ENCODE measurements around the gene ZBTB16. TPM values are rescaled to one million over a fixed set of nuclear protein-coding genes. Genes with fewer than 3 reads are reported as not detected.

Gene ZBTB16
- polyA plus RNA-seq, 1 experiment, result not detected

GRCh38 chr11:114295676-114296604, 236.4 kb downstream of the ZBTB16 start, which contains the start of gene NNMT:
TSS of gene NNMT (plus strand) at chr11:114296399. CDS start at chr11:114296557, 158 bp downstream.
- ChIA-PET CTCF (interaction anchor here (0.6 to 1.6 kb wide), 4 partner anchors 15 to 49 kb away, joined by 3 to 6 read pairs (median 4); no protein-coding TSS in a partner anchor), POLR2A (interaction anchor here (0.6 to 1.9 kb wide), 7 partner anchors 9 to 136 kb away, joined by 3 to 43 read pairs (median 6); no protein-coding TSS in a partner anchor)
- TF ChIP-seq CTCF (IDR thresholded peaks at IDR 0.05; ENCODE audit: insufficient read depth, low read depth, low read length), result no peak; the same call in 1 of the 2 replicates
- H3K27me3 ChIP-seq (ENCODE audit: control insufficient read depth, insufficient read depth, low read length), result no peaks in the 10 kb centered on the region
- peaks cover 4% of the 10 kb centered on the region for H3K36me3 ChIP-seq (ENCODE audit: control insufficient read depth, insufficient read depth, low read length)
- peak within 1 kb of the TSS; percentile 88 for H3K4me3 ChIP-seq (ENCODE audit: low read depth, low read length)
- peak; percentile 95 for DNase-seq (ENCODE audit: low read depth)

GRCh38 chr11:114296605-114297372, 237.3 kb downstream of the ZBTB16 start:
- no peak for TF ChIP-seq CTCF (IDR thresholded peaks at IDR 0.05; ENCODE audit: insufficient read depth, low read depth, low read length)
- no peak for DNase-seq (ENCODE audit: low read depth)
- ChIA-PET POLR2A (interaction anchor here (0.9 to 1.9 kb wide), 5 partner anchors 8 to 20 kb away, joined by 3 to 43 read pairs (median 9); no protein-coding TSS in a partner anchor), CTCF (interaction anchor here (0.8 to 2.3 kb wide), 3 partner anchors 16 to 27 kb away, joined by 3 to 7 read pairs (median 6); no protein-coding TSS in a partner anchor)
- Histone ChIP-seq H3K36me3 (ENCODE audit: control insufficient read depth, insufficient read depth, low read length) (peaks cover 6% of the 10 kb centered on the region), H3K4me3 (ENCODE audit: low read depth, low read length) (peak overlapping the region; percentile 88), H3K27me3 (ENCODE audit: control insufficient read depth, insufficient read depth, low read length) (no peaks in the 10 kb centered on the region)

- peaks cover 9% of the 10 kb centered on the region for H3K36me3 ChIP-seq (ENCODE audit: control insufficient read depth, insufficient read depth, low read length)
- H3K27me3 ChIP-seq (ENCODE audit: control insufficient read depth, insufficient read depth, low read length), result no peaks in the 10 kb centered on the region
- ChIA-PET CTCF (interaction anchor here (2.3 kb wide), 1 partner anchor 17 kb away, joined by 7 read pairs; no protein-coding TSS in a partner anchor), POLR2A (interaction anchor here (1.0 to 1.5 kb wide), 2 partner anchors 9 to 141 kb away, joined by 3 read pairs; partner anchors contain the start of gene REXO2)
- DNase-seq (ENCODE audit: low read depth), result no peak
- peak overlapping the region; percentile 88 for H3K4me3 ChIP-seq (ENCODE audit: low read depth, low read length)
- no peak for TF ChIP-seq CTCF (IDR thresholded peaks at IDR 0.05; ENCODE audit: insufficient read depth, low read depth, low read length)
These were observed 238.5 kb downstream of the ZBTB16 start for GRCh38 chr11:114297806-114298709.

- peak overlapping the region; percentile 88 for H3K4me3 ChIP-seq (ENCODE audit: low read depth, low read length)
- TF ChIP-seq CTCF (IDR thresholded peaks at IDR 0.05; ENCODE audit: insufficient read depth, low read depth, low read length), result no peak
- CTCF ChIA-PET, result interaction anchor here (2.3 kb wide), 1 partner anchor 18 kb away, joined by 7 read pairs; no protein-coding TSS in a partner anchor
- peaks cover 9% of the 10 kb centered on the region for H3K36me3 ChIP-seq (ENCODE audit: control insufficient read depth, insufficient read depth, low read length)
- POLR2A ChIA-PET, result no interaction called here
- DNase-seq (ENCODE audit: low read depth), result no peak
- no peaks in the 10 kb centered on the region for H3K27me3 ChIP-seq (ENCODE audit: control insufficient read depth, insufficient read depth, low read length)
These were observed 239.2 kb downstream of the ZBTB16 start for GRCh38 chr11:114298710-114299109.

Other genes starting within 250 kb of the ZBTB16 start
- gene USP28, start 184.1 kb upstream of the ZBTB16 start, polyA plus RNA-seq (2011; rRNA removed), result 22.6 and 31.0 TPM in 2 replicates
- not detected in 2 replicates for gene HTR3B, start 154.9 kb upstream of the ZBTB16 start, polyA plus RNA-seq (2011; rRNA removed)
- not detected in 2 replicates for gene HTR3A, start 84.6 kb upstream of the ZBTB16 start, polyA plus RNA-seq (2011; rRNA removed)
- gene NNMT, start 236.7 kb downstream of the ZBTB16 start, polyA plus RNA-seq (2011; rRNA removed), result 590 and 724 TPM in 2 replicates